Duodenal mucosa (tissue), 2 donors: Measurements from ENCODE around the gene CLCN4.

Source experiments
- H3K27ac ChIP-seq: one replicate; pipeline ENCODE4 v1.7.0; 2013; ENCODE audit warnings: low read depth, low read length
- H3K27me3 ChIP-seq, 2 donors: one replicate each; pipeline ENCODE4 v1.7.0; 2013; ENCODE audit warnings: low read length in 2 of 2, control low read depth in 1 of 2; ENCODE audit not compliant: insufficient read depth in 2 of 2, control insufficient read depth in 1 of 2
- H3K36me3 ChIP-seq, 2 donors: one replicate each; pipeline ENCODE4 v1.7.0; 2013; ENCODE audit warnings: low read length in 2 of 2, control low read depth in 1 of 2; ENCODE audit not compliant: insufficient read depth in 2 of 2, control insufficient read depth in 1 of 2
- H3K4me1 ChIP-seq, 2 donors: one replicate each; pipeline ENCODE4 v1.7.0; 2013; ENCODE audit warnings: low read length in 2 of 2, control low read depth in 1 of 2; ENCODE audit not compliant: insufficient read depth in 2 of 2, control insufficient read depth in 1 of 2
- H3K4me3 ChIP-seq, 2 donors: one replicate each; pipeline ENCODE4 v1.7.0; 2013; ENCODE audit warnings: low read length in 2 of 2, low read depth in 1 of 2
- H3K9ac ChIP-seq, 2 donors: one replicate each; pipeline ENCODE4 v1.7.0; 2013; ENCODE audit warnings: low read length in 2 of 2, low read depth in 1 of 2
- H3K9me3 ChIP-seq, 2 donors: one replicate each; pipeline ENCODE4 v1.7.0; 2013; ENCODE audit warnings: low read length in 2 of 2, control low read depth in 1 of 2; ENCODE audit not compliant: control insufficient read depth in 1 of 2

CLCN4 gene

DNA sequence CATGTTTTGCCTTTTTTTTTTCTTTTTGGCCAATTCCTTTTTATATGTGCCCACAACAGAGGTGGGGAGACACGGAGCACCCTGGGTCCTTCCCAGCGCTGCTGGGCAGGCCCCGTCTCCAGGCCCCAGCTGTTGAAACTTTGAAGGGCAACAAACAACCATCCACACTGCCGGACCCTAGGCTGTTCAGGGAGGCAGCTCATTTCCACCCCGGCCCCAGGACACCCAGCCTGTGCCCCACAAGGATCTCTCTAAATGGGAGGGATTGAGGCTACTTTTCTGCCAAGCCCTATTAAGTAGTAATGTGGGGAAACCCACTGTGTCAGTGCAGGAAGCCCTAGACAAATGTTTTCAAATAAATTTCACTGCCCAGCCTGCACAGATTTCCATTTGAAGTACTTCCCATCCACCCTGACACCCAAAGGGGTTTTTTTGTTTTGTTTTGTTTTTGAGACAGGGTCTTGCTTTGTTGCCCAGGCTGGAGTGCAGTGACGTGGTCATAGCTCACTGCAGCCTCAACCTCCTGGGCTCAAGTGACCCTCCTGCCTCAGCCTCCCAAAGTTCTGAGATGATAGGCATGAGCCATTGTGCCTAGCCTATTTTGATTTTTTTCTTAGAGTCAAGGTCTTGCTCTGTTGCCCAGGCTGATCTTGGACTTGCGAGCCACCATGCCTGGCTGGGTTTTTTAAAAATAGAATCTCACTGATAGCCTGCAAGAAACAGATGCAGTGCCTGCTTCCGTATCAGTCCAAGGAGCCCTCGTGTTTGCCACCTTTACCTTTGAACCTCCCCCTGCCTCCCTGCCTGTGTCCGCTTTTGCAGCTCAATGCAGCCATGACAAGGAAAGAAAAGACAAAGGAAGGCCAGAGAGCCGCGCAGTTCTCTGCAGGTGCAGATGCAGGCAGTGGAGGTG is 13.4 kb upstream of the CLCN4 start:
- H3K4me3 ChIP-seq: no peak overlapping the region
- no peak overlapping the region for H3K9ac ChIP-seq
- peaks cover 0 to 18% of the 10 kb centered on the region in 2 donors for H3K36me3 ChIP-seq
- no peak overlapping the region for H3K27ac ChIP-seq
- no peaks in the 10 kb centered on the region for H3K27me3 ChIP-seq
- H3K4me1 ChIP-seq: no peaks in the 10 kb centered on the region
- H3K9me3 ChIP-seq: no peaks in the 10 kb centered on the region

DNA sequence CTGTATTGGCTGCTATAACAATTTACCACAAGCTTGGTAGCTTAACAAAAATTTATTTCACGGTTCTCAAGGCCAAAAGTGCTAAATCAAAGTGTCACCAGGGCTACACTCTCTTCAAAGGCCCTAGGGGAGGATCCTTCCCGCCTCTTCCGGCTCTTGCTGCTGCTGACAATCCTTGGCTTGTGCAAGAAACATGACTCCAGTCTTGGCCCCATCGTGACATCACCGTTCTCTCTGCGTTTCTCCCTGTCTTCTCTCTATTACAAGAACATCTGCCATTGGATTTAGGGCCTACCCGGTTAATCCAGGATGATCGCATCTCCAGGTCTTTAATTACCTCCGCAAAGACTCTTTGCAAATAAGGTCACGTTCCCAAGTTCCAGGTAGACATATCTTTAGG is 10.4 kb upstream of the CLCN4 start:
- Histone ChIP-seq H3K36me3 (peaks cover 0 to 4% of the 10 kb centered on the region in 2 donors), H3K4me1 (no peaks in the 10 kb centered on the region), H3K9ac (no peak overlapping the region), H3K27ac (no peak overlapping the region), H3K4me3 (no peak overlapping the region), H3K9me3 (no peaks in the 10 kb centered on the region), H3K27me3 (no peaks in the 10 kb centered on the region)

DNA sequence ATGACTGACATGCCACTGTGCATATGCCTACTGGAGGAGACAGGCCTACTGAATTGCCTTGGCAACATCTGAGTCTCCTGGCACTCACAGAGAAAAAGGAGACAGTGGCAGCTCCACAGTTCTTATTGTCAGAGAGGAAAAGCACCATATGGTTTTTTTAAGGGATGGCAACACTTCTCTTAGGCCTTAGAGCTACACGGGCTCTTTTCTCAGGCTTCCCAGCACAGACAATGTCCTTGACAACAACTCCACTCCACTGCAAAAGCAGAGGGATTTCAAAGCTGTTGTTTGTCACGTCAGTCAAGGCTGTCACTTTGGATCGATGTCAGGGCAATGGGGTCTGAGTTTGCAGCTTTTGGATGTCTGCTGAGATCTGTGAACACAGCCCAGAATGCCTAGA is 4.7 kb upstream of the CLCN4 start:
- H3K4me3 ChIP-seq: no peak overlapping the region
- no peak overlapping the region for H3K27ac ChIP-seq
- no peaks in the 10 kb centered on the region for H3K36me3 ChIP-seq

DNA sequence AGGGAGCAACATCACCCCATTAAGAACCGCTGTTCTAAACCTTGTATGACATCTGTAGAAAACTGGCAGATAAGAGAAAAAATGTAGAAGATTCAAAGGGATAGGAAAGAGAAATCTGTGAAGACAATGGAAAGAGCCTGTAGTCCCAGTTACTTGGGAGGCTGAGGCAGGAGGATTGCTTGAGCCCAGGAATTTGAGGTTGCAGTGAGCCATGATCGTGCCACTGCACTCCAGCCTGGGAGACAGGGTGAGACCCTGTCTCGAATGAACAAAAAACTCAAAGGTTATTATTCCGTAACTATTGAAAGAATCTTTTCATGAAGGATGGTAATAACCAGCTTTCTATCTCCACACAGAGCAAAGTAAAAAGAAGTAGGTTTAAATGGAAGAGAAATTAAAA is 1.6 kb upstream of the CLCN4 start:
- no peaks in the 10 kb centered on the region for H3K9me3 ChIP-seq
- peaks cover 0 to 5% of the 10 kb centered on the region in 2 donors for H3K27me3 ChIP-seq
- no peak overlapping the region for H3K9ac ChIP-seq
- no peak overlapping the region for H3K4me3 ChIP-seq
- H3K36me3 ChIP-seq: no peaks in the 10 kb centered on the region
- H3K4me1 ChIP-seq: peaks cover 0 to 6% of the 10 kb centered on the region in 2 donors
- no peak overlapping the region for H3K27ac ChIP-seq

More for the DNA sequence above, 4.7 kb upstream of the CLCN4 start:
- no peaks in the 10 kb centered on the region for H3K27me3 ChIP-seq
- H3K9ac ChIP-seq: no peak overlapping the region
- peaks cover 0 to 2% of the 10 kb centered on the region in 2 donors for H3K4me1 ChIP-seq
- no peaks in the 10 kb centered on the region for H3K9me3 ChIP-seq

DNA sequence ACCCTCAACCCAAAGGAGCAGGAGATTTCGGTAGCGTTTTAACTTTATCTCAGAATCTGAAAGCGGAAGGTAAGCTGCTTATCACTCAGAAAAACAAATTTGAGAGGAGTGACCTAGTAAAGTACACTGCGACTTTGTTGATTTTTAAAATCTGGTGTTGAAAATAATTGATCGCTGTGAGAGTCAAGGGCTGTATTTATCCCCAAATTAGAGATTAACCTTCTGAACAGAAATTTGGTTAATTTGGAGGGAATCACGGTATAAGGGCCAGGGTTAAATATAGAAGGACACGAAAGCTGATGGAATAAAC is 212 bp downstream of the CLCN4 start:
- Histone ChIP-seq H3K9me3 (no peaks in the 10 kb centered on the region), H3K27ac (no peak overlapping the region), H3K27me3 (peaks cover 5 to 6% of the 10 kb centered on the region in 2 donors), H3K9ac (peak overlapping the region in 1 of 2 donors; percentile 25), H3K4me1 (peaks cover 0 to 6% of the 10 kb centered on the region in 2 donors), H3K4me3 (peak overlapping the region; percentile 22 to 23), H3K36me3 (no peaks in the 10 kb centered on the region)

DNA sequence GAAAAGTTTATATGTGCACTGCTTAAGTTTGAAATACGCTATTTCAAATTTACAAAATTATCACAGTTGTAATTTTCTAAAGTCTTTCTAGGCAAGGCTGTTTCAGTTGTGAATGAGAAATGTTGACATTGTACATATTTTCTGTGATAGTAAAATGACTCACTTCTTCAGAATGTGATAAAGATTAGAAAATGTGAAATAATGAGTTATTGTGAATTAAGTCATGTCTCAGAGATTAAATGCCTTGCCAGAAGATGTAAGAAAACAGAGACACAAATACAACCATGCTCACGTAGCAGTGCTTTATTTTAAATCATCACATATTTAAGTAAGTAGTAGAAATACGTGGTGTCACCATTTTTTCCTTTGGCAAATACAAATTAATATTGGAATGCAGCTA is 768 bp downstream of the CLCN4 start:
- no peaks in the 10 kb centered on the region for H3K9me3 ChIP-seq
- no peak overlapping the region for H3K27ac ChIP-seq
- H3K4me3 ChIP-seq: no peak overlapping the region
- H3K27me3 ChIP-seq: peaks cover 5 to 6% of the 10 kb centered on the region in 2 donors
- peaks cover 0 to 6% of the 10 kb centered on the region in 2 donors for H3K4me1 ChIP-seq
- H3K36me3 ChIP-seq: no peaks in the 10 kb centered on the region
- H3K9ac ChIP-seq: no peak overlapping the region

DNA sequence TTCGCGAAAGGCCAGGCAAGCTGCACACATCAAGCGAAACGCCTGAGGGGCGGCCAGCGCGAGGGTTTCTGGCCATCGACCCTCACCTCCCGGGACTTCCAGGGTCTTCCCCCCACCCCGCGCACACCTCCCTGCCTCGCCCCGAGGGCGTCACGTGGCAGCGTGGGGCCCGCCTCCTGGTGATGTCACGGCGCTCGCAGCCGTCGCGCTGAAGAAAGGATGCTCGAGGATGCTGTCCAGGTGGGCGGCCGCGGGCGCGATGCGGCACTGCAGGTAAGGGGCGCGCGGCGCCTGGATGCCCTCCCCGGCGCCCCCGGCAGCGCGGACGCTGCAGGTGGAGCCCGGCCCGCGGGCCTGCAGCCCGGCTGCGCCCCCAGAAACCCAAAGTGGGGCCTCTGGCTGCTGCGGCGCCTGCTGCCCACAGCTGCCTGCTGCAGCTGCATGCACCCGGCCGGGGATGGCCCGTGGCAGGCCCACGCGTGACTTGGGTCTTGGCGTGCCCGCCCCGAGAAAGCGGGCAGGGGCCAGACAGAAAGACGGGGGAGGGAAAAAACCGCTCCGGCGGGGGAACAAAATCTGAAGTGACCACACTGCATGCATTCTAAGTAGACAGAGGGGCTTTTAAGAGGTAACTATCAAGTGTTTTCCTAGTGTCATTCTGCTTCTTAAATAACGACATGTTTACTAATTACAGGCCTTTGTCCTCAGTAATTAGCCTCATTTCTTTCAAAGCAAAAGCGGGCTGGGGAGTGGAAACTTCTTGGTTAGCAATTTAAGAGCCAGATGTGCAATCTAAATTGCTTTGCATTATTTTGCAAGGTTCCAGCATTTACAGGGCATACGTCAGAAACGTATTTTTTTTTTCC is 1.7 kb downstream of the CLCN4 start:
- no peak overlapping the region for H3K9ac ChIP-seq
- peaks cover 5 to 6% of the 10 kb centered on the region in 2 donors for H3K27me3 ChIP-seq
- no peaks in the 10 kb centered on the region for H3K36me3 ChIP-seq
- no peaks in the 10 kb centered on the region for H3K9me3 ChIP-seq
- no peak overlapping the region for H3K27ac ChIP-seq
- H3K4me3 ChIP-seq: peak overlapping the region in 1 of 2 donors; percentile 15
- H3K4me1 ChIP-seq: peaks cover 0 to 6% of the 10 kb centered on the region in 2 donors

DNA sequence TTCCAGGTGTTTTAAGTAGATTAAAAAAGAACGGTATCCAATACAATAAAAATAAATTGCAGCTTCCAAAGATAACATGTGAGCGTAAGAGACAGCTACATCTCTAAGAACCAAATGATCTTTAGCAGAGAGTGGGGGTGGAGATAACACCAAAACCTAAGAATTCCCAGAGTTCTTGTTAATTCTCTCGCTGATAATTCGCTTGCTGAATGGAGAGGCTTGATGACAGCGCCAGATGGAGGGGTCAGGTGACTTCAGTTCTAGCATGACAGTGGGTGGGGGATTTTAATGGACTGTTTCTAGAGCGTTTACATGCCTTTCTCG is 2.3 kb downstream of the CLCN4 start:
- Histone ChIP-seq H3K27ac (no peak overlapping the region), H3K27me3 (peaks cover 5 to 6% of the 10 kb centered on the region in 2 donors), H3K9ac (no peak overlapping the region), H3K4me3 (no peak overlapping the region), H3K36me3 (no peaks in the 10 kb centered on the region), H3K9me3 (no peaks in the 10 kb centered on the region), H3K4me1 (peaks cover 0 to 6% of the 10 kb centered on the region in 2 donors)

DNA sequence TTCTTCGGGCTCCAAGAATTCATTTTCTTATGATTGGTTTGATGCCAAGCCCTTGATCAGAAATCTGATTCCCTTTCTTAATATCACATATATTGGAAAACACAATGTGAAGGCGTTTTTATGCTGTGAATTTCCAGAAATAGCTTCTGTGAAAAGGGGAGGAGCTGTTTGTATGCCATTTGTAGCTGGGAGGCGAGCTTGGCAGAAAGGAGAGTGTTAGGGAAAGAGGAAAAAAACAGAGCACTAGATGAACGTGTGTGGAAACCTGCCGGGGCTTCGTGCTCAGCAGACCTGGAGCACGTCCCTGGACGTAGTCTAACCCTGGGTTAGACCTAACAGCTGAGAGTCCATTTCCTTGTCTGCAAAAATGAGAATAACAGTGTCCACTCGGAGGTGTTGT is 3.4 kb downstream of the CLCN4 start:
- Histone ChIP-seq H3K36me3 (no peaks in the 10 kb centered on the region), H3K27ac (no peak overlapping the region), H3K27me3 (peaks cover 5 to 6% of the 10 kb centered on the region in 2 donors), H3K4me1 (peaks cover 0 to 6% of the 10 kb centered on the region in 2 donors), H3K9me3 (no peaks in the 10 kb centered on the region), H3K9ac (no peak overlapping the region), H3K4me3 (no peak overlapping the region)

DNA sequence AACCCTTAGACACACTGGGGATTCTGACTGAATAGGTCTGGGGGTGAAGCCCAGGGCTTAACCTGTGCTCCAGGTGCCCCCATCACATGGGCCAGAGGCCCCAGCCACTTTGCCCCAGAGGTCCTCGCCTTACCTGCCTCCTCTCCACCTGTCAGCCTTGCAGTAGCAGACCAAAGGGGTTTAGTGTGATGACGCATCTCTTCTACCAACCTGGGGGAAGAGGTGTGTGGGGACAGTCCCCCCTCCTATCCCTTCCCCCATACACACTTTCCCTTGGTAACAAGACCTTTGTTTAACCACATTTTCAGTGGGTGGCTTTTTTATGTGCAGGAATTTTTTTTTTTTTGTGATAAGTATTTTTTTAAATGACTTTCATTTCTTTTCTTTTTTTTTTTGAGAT is 6.3 kb downstream of the CLCN4 start:
- H3K4me1 ChIP-seq: peaks cover 0 to 5% of the 10 kb centered on the region in 2 donors
- peaks cover 5 to 6% of the 10 kb centered on the region in 2 donors for H3K27me3 ChIP-seq
- H3K36me3 ChIP-seq: no peaks in the 10 kb centered on the region
- H3K9ac ChIP-seq: no peak overlapping the region
- no peak overlapping the region for H3K4me3 ChIP-seq
- no peaks in the 10 kb centered on the region for H3K9me3 ChIP-seq
- H3K27ac ChIP-seq: no peak overlapping the region
